IMR-90 (cell line): ENCODE measurements around the gene ZNF112. TPM values are rescaled to one million over a fixed set of nuclear protein-coding genes. Genes with fewer than 3 reads are reported as not detected.

Experiments used
- ATAC-seq: fragments of 200-7000 bp; cut with Tn5 transposase; 2 replicates; pipeline ENCODE4 v1.9.1; 2020; ENCODE audit warnings: low read depth, mild to moderate bottlenecking, moderate library complexity
- BruUV-seq: library from RNA; stranded (reverse); fragments of 400-500 nt; replicated peaks from 2 replicates; lab custom pipeline; 2021; lab: Mats Ljungman, UMichigan
- CTCF ChIA-PET: fragments of 300-600 bp; formaldehyde crosslinking; extraction: SDS; loops from one replicate; lab custom pipeline; 2021; ENCODE audit warnings: antibody characterized with exemption; lab: Yijun Ruan, JAX
- POLR2A ChIA-PET: fragments of 300-600 bp; sonication (Branson Sonifier 250); formaldehyde crosslinking; loops from one replicate; lab custom pipeline; 2022; ENCODE audit warnings: antibody characterized with exemption; ENCODE audit not compliant: unreplicated experiment; lab: Charles Lee
- DNase-seq: peaks from one replicate; pipeline ENCODE4 v3.0.0; 2013
- H2AFZ ChIP-seq: replicated peaks from 2 replicates; pipeline ENCODE3; 2013; ENCODE audit warnings: low read length, mild to moderate bottlenecking; ENCODE audit not compliant: poor library complexity
- H2AK5ac ChIP-seq: 2 replicates; pipeline ENCODE4 v1.6.1; 2013; ENCODE audit warnings: low read depth, low read length, inconsistent platforms
- H2AK9ac ChIP-seq: replicated peaks from 2 replicates; pipeline ENCODE3; 2013; ENCODE audit warnings: mild to moderate bottlenecking, low read depth, low read length, moderate library complexity; ENCODE audit not compliant: poor library complexity
- H2BK120ac ChIP-seq: 2 replicates; pipeline ENCODE4 v1.6.1; 2013; ENCODE audit warnings: low read depth, low read length, inconsistent platforms
- H2BK15ac ChIP-seq: 3 replicates; pipeline ENCODE4 v1.6.1; 2013; ENCODE audit warnings: low read depth, low read length, inconsistent platforms
- H2BK20ac ChIP-seq: 2 replicates; pipeline ENCODE4 v1.6.1; 2013; ENCODE audit warnings: low read depth, mild to moderate bottlenecking, inconsistent platforms, low read length, moderate library complexity
- H2BK5ac ChIP-seq: 2 replicates; pipeline ENCODE4 v1.6.1; 2013; ENCODE audit warnings: mild to moderate bottlenecking, low read depth, low read length, inconsistent platforms; ENCODE audit not compliant: poor library complexity, severe bottlenecking
- H3K14ac ChIP-seq: replicated peaks from 2 replicates; pipeline ENCODE4 v1.6.1; 2013; ENCODE audit warnings: low read depth, low read length, inconsistent platforms
- H3K18ac ChIP-seq: 2 replicates; pipeline ENCODE4 v1.6.1; 2013; ENCODE audit warnings: low read depth, low read length, control low read depth
- H3K23ac ChIP-seq: 2 replicates; pipeline ENCODE4 v1.6.1; 2013; ENCODE audit warnings: low read depth, low read length, inconsistent platforms
- H3K27ac ChIP-seq: 2 replicates; pipeline ENCODE4 v1.5.1; 2013; ENCODE audit warnings: mild to moderate bottlenecking, control low read depth, low read length; ENCODE audit not compliant: insufficient read depth
- H3K27me3 ChIP-seq: 2 replicates; pipeline ENCODE4 v1.6.1; 2013; ENCODE audit warnings: low read length; ENCODE audit not compliant: control insufficient read depth, insufficient read depth
- H3K36me3 ChIP-seq: 2 replicates; pipeline ENCODE4 v1.6.1; 2013; ENCODE audit warnings: low read length, mixed read lengths; ENCODE audit not compliant: control insufficient read depth, insufficient read depth
- H3K4ac ChIP-seq: 2 replicates; pipeline ENCODE4 v1.6.1; 2013; ENCODE audit warnings: low read depth, low read length, inconsistent platforms
- H3K4me1 ChIP-seq: 2 replicates; pipeline ENCODE4 v1.6.1; 2013; ENCODE audit warnings: low read length, mixed read lengths; ENCODE audit not compliant: control insufficient read depth, insufficient read depth
- H3K4me2 ChIP-seq: 2 replicates; pipeline ENCODE4 v1.6.1; 2013; ENCODE audit warnings: low read depth, mild to moderate bottlenecking, control low read depth, low read length, moderate library complexity
- H3K4me3 ChIP-seq: 2 replicates; pipeline ENCODE4 v1.5.1; 2013; ENCODE audit warnings: low read depth, mild to moderate bottlenecking, control low read depth, low read length, moderate library complexity; ENCODE audit not compliant: insufficient read depth
- H3K56ac ChIP-seq: 2 replicates; pipeline ENCODE4 v1.6.1; 2013; ENCODE audit warnings: low read length, inconsistent platforms; ENCODE audit not compliant: insufficient read depth; ENCODE audit errors: extremely low read depth
- H3K79me1 ChIP-seq, 2 experiments: 2 replicates each; pipeline ENCODE4 v1.6.1; 2013; ENCODE audit warnings: low read length in 2 of 2, inconsistent platforms in 1 of 2, low read depth in 1 of 2
- H3K9ac ChIP-seq: 2 replicates; pipeline ENCODE4 v1.6.1; 2013; ENCODE audit warnings: low read depth, low read length, control low read depth
- H3K9me1 ChIP-seq: 2 replicates; pipeline ENCODE4 v1.6.1; 2013; ENCODE audit warnings: low read length, inconsistent platforms; ENCODE audit not compliant: insufficient read depth
- H3K9me3 ChIP-seq: 2 replicates; pipeline ENCODE4 v1.6.1; 2013; ENCODE audit warnings: low read length; ENCODE audit not compliant: control insufficient read depth, insufficient read depth
- H4K20me1 ChIP-seq: 2 replicates; pipeline ENCODE4 v1.6.1; 2013; ENCODE audit warnings: low read length, inconsistent platforms; ENCODE audit not compliant: insufficient read depth
- H4K5ac ChIP-seq: 2 replicates; pipeline ENCODE4 v1.6.1; 2013; ENCODE audit warnings: mild to moderate bottlenecking, low read depth, low read length, control low read depth
- H4K8ac ChIP-seq, 2 experiments: 2 replicates each; pipeline ENCODE4 v1.6.1; 2013; ENCODE audit warnings: low read depth in 2 of 2, low read length in 2 of 2, control low read depth in 1 of 2, inconsistent platforms in 1 of 2
- H4K91ac ChIP-seq: 2 replicates; pipeline ENCODE4 v1.6.1; 2013; ENCODE audit warnings: low read depth, low read length, inconsistent platforms; ENCODE audit not compliant: insufficient read depth
- FOS ChIP-seq: fragments of 150-350 bp; IDR thresholded peaks from 2 replicates; pipeline ENCODE4 v1.6.1; 2016; ENCODE audit warnings: low read depth, low read length
- MAFK ChIP-seq: IDR thresholded peaks from 2 replicates; pipeline ENCODE4 v1.6.1; 2012; ENCODE audit warnings: low read depth, low read length, improper control_type of control experiment
- NFE2L2 ChIP-seq: fragments of 150-350 bp; IDR thresholded peaks from 2 replicates; pipeline ENCODE4 v1.6.1; 2016; ENCODE audit warnings: low read depth, mild to moderate bottlenecking, low read length
- RAD21 ChIP-seq: IDR thresholded peaks from 2 replicates; pipeline ENCODE4 v1.6.1; 2012; ENCODE audit warnings: low read length, improper control_type of control experiment
- WGBS, 2 experiments: methylation state at CpG; one replicate each; pipeline versions ENCODE4 v1.1.5 to v1.1.7; 2013; ENCODE audit warnings: missing lambda C conversion rate in 2 of 2; ENCODE audit not compliant: insufficient read length in 1 of 2; ENCODE audit errors: extremely low coverage in 2 of 2; 5-methylcytosine and 5-hydroxymethylcytosine counted together
- dilution Hi-C: fragments of 300-500 bp; cut with HindIII; formaldehyde crosslinking; loops from one replicate; pipeline ENCODE4 v1.14.3; 2018; ENCODE audit warnings: low sequenced_read_pairs; ENCODE audit not compliant: unreplicated experiment
- in situ Hi-C: fragments of 300-500 bp; cut with MboI; formaldehyde crosslinking; loops from 3 replicates; pipeline ENCODE4 v1.14.3; 2019; ENCODE audit warnings: low sequenced_read_pairs, inconsistent platforms, mixed read lengths
- intact Hi-C: fragments of 100-400 bp; cut with micrococcal nuclease; formaldehyde crosslinking; loops from 2 replicates; pipeline ENCODE4 v1.10.0; 2022
- polyA plus RNA-seq, 3 experiments: library from polyadenylated mRNA; depleted of rRNA; stranded (reverse); fragments of >200 nt; gene quantifications; 2 replicates each; pipeline ENCODE4 v1.2.3, GENCODE V29; 2012; ENCODE audit warnings: low replicate concordance in 1 of 3
- total RNA-seq: library from RNA; depleted of rRNA; stranded (reverse); fragments of >200 nt; gene quantifications from 2 replicates; pipeline ENCODE4 v1.2.3, GENCODE V29; 2012
- TF ChIP-seq, protein P1 (sequence below): conservative IDR thresholded peaks from 2 replicates; pipeline ENCODE4 v1.5.1; 2012; ENCODE audit warnings: mild to moderate bottlenecking, low read depth, low read length, improper control_type of control experiment
- TF ChIP-seq, protein P2 (sequence below): fragments of 150-350 bp; IDR thresholded peaks from 2 replicates; pipeline ENCODE4 v1.6.1; 2016; ENCODE audit warnings: low read depth, mild to moderate bottlenecking, low read length, moderate library complexity, borderline replicate concordance

ZNF112 gene
- total and polyA plus RNA-seq, 2 of the 4 experiments (the other 2 are of a cell fraction) = 2.1 to 7.7 TPM

DNA sequence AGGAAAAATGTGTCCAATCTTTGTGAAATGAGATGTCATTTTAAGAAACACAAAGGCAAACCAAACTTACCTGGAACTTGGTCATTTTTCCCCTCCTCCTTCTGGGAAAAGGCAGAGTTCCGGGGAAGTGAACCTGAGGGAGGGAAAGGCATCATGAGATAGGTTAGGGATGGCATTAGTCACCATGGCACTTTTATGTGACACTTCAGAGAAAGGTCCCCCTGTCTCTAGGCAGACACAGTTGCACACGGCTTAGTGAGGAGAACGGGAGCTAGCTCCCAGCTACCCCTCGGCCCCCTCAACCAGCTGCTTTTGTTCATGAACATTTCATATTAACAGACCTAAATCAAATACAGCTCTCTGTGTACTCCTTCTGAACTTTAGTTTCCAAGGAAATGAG is 53.2 kb downstream of the ZNF112 start:
- H2AK9ac ChIP-seq = no peak overlapping the region
- in situ Hi-C loops = no loop called here
- ChIA-PET CTCF (no interaction called here), POLR2A (no interaction called here)
- dilution Hi-C loops = no loop called here
- H2BK120ac ChIP-seq = no peak overlapping the region
- H3K4me1 ChIP-seq = peaks cover 3% of the 10 kb centered on the region; the same call in 1 of the 2 replicates
- H3K18ac ChIP-seq = no peak overlapping the region
- no peaks in the 10 kb centered on the region for H3K27me3 ChIP-seq
- H4K20me1 ChIP-seq = no peaks in the 10 kb centered on the region; the same call in 1 of the 2 replicates
- WGBS, 2 experiments = no CpG with 5 or more reads among the region's 4 CpGs
- DNase-seq (no peak), ATAC-seq (no peak)
- H4K5ac ChIP-seq = no peak overlapping the region
- H3K23ac ChIP-seq = peak overlapping the region; percentile 84; the same call in 1 of the 2 replicates
- 0 out of 2 replicates have a peak overlapping the region, but pooled peaks have one; percentile 29 for H3K27ac ChIP-seq
- peaks cover 4 to 8% of the 10 kb centered on the region in 2 experiments; a peak in 2 of 4 replicates for H3K79me1 ChIP-seq
- H2AFZ ChIP-seq = peak overlapping the region; percentile 52
- intact Hi-C loops = loop anchor here (5.0 to 10.0 kb wide), 2 partner anchors 91 to 139 kb away; partner anchors contain the start of genes ZNF226 and ZNF227
- peaks cover 8% of the 10 kb centered on the region for H3K36me3 ChIP-seq
- no peak overlapping the region for H2BK20ac ChIP-seq
- no peak overlapping the region for H2BK5ac ChIP-seq
- H3K9me3 ChIP-seq = no peaks in the 10 kb centered on the region
- H3K14ac ChIP-seq = 0 out of 2 replicates have a peak overlapping the region, but pooled peaks have one; percentile 41
- BruUV-seq = no TSS peak
- 0 out of 2 replicates have a peak overlapping the region, but pooled peaks have one; percentile 10 for H3K4ac ChIP-seq
- TF ChIP-seq, protein P1, sequence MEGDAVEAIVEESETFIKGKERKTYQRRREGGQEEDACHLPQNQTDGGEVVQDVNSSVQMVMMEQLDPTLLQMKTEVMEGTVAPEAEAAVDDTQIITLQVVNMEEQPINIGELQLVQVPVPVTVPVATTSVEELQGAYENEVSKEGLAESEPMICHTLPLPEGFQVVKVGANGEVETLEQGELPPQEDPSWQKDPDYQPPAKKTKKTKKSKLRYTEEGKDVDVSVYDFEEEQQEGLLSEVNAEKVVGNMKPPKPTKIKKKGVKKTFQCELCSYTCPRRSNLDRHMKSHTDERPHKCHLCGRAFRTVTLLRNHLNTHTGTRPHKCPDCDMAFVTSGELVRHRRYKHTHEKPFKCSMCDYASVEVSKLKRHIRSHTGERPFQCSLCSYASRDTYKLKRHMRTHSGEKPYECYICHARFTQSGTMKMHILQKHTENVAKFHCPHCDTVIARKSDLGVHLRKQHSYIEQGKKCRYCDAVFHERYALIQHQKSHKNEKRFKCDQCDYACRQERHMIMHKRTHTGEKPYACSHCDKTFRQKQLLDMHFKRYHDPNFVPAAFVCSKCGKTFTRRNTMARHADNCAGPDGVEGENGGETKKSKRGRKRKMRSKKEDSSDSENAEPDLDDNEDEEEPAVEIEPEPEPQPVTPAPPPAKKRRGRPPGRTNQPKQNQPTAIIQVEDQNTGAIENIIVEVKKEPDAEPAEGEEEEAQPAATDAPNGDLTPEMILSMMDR = no peak
- no peak for TF ChIP-seq NFE2L2
- TF ChIP-seq MAFK = no peak
- no peak for TF ChIP-seq RAD21
- TF ChIP-seq, protein P2, sequence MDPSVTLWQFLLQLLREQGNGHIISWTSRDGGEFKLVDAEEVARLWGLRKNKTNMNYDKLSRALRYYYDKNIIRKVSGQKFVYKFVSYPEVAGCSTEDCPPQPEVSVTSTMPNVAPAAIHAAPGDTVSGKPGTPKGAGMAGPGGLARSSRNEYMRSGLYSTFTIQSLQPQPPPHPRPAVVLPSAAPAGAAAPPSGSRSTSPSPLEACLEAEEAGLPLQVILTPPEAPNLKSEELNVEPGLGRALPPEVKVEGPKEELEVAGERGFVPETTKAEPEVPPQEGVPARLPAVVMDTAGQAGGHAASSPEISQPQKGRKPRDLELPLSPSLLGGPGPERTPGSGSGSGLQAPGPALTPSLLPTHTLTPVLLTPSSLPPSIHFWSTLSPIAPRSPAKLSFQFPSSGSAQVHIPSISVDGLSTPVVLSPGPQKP = no peak
- TF ChIP-seq FOS = no peak
- H4K91ac ChIP-seq = no peak overlapping the region
- no peak overlapping the region for H2BK15ac ChIP-seq
- no peak overlapping the region for H2AK5ac ChIP-seq
- peaks cover 3% of the 10 kb centered on the region; the same call in 1 of the 2 replicates for H3K9me1 ChIP-seq
- H3K56ac ChIP-seq = no peak overlapping the region
- H3K9ac ChIP-seq = no peak overlapping the region
- peak overlapping the region in 1 of 2 experiments; percentile 27; a peak in 1 of 4 replicates for H4K8ac ChIP-seq
- H3K4me3 ChIP-seq = no peak overlapping the region
- peak overlapping the region; percentile 76 for H3K4me2 ChIP-seq
